Keratinocyte (primary cell): Measurements from ENCODE around the gene PPM1D. TPM values are rescaled to one million over a fixed set of nuclear protein-coding genes. Genes with fewer than 3 reads are reported as not detected.
"Not testable (repeated sequence)": the region's sequence is repeated elsewhere in the genome, so short reads cannot be mapped to it uniquely, and the experiment has no call there.

Source experiments
- DNase-seq: peaks from one replicate; pipeline ENCODE4 v3.0.0-alpha.2; 2011; ENCODE audit warnings: low read depth, missing footprints, low spot score
- FAIRE-seq: peaks from 2 replicates; lab custom pipeline; 2011; peaks lifted over from hg19 to GRCh38; lab: Jason Lieb, UNC
- H2AFZ ChIP-seq: 2 replicates; pipeline ENCODE4 v1.6.0; 2012; ENCODE audit warnings: low read length, control low read depth, inconsistent platforms; ENCODE audit not compliant: control insufficient read depth
- H3K27ac ChIP-seq: 2 replicates; pipeline ENCODE4 v1.5.1; 2011; ENCODE audit warnings: low read length; ENCODE audit not compliant: control insufficient read depth, insufficient read depth
- H3K27me3 ChIP-seq: 3 replicates; pipeline ENCODE4 v1.6.0; 2011; ENCODE audit warnings: low read length; ENCODE audit not compliant: control insufficient read depth, insufficient read depth; ENCODE audit errors: extremely low read depth
- H3K36me3 ChIP-seq, 2 experiments: 2 replicates in 1 of 2; 3 replicates in 1 of 2; pipeline ENCODE4 v1.5.1; 2011; ENCODE audit warnings: low read length in 2 of 2, mild to moderate bottlenecking in 1 of 2; ENCODE audit not compliant: control insufficient read depth in 2 of 2, insufficient read depth in 2 of 2; ENCODE audit errors: extremely low read depth in 1 of 2
- H3K4me1 ChIP-seq: 3 replicates; pipeline ENCODE4 v1.5.1; 2011; ENCODE audit warnings: low read length; ENCODE audit not compliant: control insufficient read depth, insufficient read depth; ENCODE audit errors: extremely low read depth
- H3K4me2 ChIP-seq: 3 replicates; pipeline ENCODE4 v1.6.0; 2011; ENCODE audit warnings: low read depth, low read length; ENCODE audit not compliant: control insufficient read depth, insufficient read depth; ENCODE audit errors: extremely low read depth
- H3K4me3 ChIP-seq, 3 experiments: fragments of 200-600 bp in 1 of 3; sonication (generic) in 1 of 3; 2 replicates in 2 of 3; 3 replicates in 1 of 3; pipeline ENCODE4 v1.5.1; 2011 to 2016; ENCODE audit warnings: low read length in 3 of 3, mild to moderate bottlenecking in 3 of 3, control low read depth in 2 of 3, inconsistent platforms in 1 of 3, low read depth in 1 of 3, mixed read lengths in 1 of 3, mixed run types in 1 of 3, moderate library complexity in 1 of 3; ENCODE audit not compliant: control insufficient read depth in 2 of 3, insufficient read depth in 2 of 3; ENCODE audit errors: extremely low read depth in 1 of 3
- H3K79me2 ChIP-seq: 2 replicates; pipeline ENCODE4 v1.6.0; 2012; ENCODE audit warnings: low read length; ENCODE audit not compliant: control insufficient read depth, insufficient read depth
- H3K9ac ChIP-seq: 3 replicates; pipeline ENCODE4 v1.6.0; 2011; ENCODE audit warnings: low read length; ENCODE audit not compliant: control insufficient read depth, insufficient read depth; ENCODE audit errors: extremely low read depth
- H3K9me1 ChIP-seq: 3 replicates; pipeline ENCODE4 v1.6.0; 2011; ENCODE audit warnings: low read length; ENCODE audit not compliant: control insufficient read depth, insufficient read depth; ENCODE audit errors: extremely low read depth
- H3K9me3 ChIP-seq: 2 replicates; pipeline ENCODE4 v1.5.1; 2012; ENCODE audit warnings: low read depth, low read length; ENCODE audit not compliant: control insufficient read depth
- H4K20me1 ChIP-seq: 3 replicates; pipeline ENCODE4 v1.6.0; 2011; ENCODE audit warnings: low read length; ENCODE audit not compliant: control insufficient read depth, insufficient read depth; ENCODE audit errors: extremely low read depth
- CTCF ChIP-seq, 3 experiments: IDR thresholded peaks in 1 of 3; conservative IDR thresholded peaks in 1 of 3; optimal IDR thresholded peaks in 1 of 3; 2 replicates in 2 of 3; 3 replicates in 1 of 3; pipeline versions ENCODE3 to v1.5.1; 2011; ENCODE audit warnings: low read length in 3 of 3, mild to moderate bottlenecking in 3 of 3, moderate library complexity in 2 of 3, control low read depth in 1 of 3, inconsistent platforms in 1 of 3; ENCODE audit not compliant: insufficient read depth in 2 of 3; ENCODE audit errors: extremely low read depth in 1 of 3
- EZH2 ChIP-seq: IDR thresholded peaks from one replicate; pipeline ENCODE4 v1.6.1; 2012; ENCODE audit warnings: inconsistent platforms, mild to moderate bottlenecking, low read length, moderate library complexity
- dilution Hi-C: fragments of 300-500 bp; cut with MboI; formaldehyde crosslinking; loops from one replicate; pipeline ENCODE4 v1.7.0; 2020; ENCODE audit warnings: low sequenced_read_pairs; ENCODE audit not compliant: extremely low pct_ligation_motif_present
- polyA plus RNA-seq, 5 experiments: library from polyadenylated mRNA; depleted of rRNA in 3 of 5; stranded (reverse) in 3 of 5; stranded (forward) in 1 of 5; unstranded in 1 of 5; fragments of >200 nt; gene quantifications; 1 replicate in 1 of 5; 2 replicates in 3 of 5; 3 replicates in 1 of 5; pipeline versions ENCODE4 v1.2.1 to v1.2.3, GENCODE V29; 2011 to 2012; ENCODE audit warnings: missing spikeins in 2 of 5, low read depth in 1 of 5, low replicate concordance in 1 of 5

Gene PPM1D
- polyA plus RNA-seq, 1 donor (not counting 4 experiments of a cell fraction or from before 2014, with no cell fraction given), result 2.9 TPM

- DNase-seq, FAIRE-seq, H4K20me1 ChIP-seq: not testable (repeated sequence)
Observed at GRCh38 chr17:60614247-60614646, 14.3 kb downstream of the PPM1D start.

GRCh38 chr17:60615108-60615507, 15.1 kb downstream of the PPM1D start:
- H3K36me3 ChIP-seq, result no peaks in the 10 kb centered on the region
- H4K20me1 ChIP-seq, result no peaks in the 10 kb centered on the region
- no peaks in the 10 kb centered on the region for H3K27me3 ChIP-seq

More at GRCh38 chr17:60614247-60614646, 14.3 kb downstream of the PPM1D start:
- H3K4me1 ChIP-seq, H3K9me3 ChIP-seq, H3K27me3 ChIP-seq, H3K9ac ChIP-seq, H3K27ac ChIP-seq, dilution Hi-C loops, H3K9me1 ChIP-seq, H3K4me2 ChIP-seq, H3K4me3 ChIP-seq, H3K36me3 ChIP-seq, H2AFZ ChIP-seq: not testable (repeated sequence)
- H3K79me2 ChIP-seq, result peaks cover 46% of the 10 kb centered on the region

More at GRCh38 chr17:60615108-60615507, 15.1 kb downstream of the PPM1D start:
- Histone ChIP-seq H3K79me2 (peaks cover 47% of the 10 kb centered on the region), H3K9ac (no peak overlapping the region), H3K27ac (no peak overlapping the region), H3K4me2 (no peak overlapping the region), H2AFZ (no peak overlapping the region), H3K4me3 (no peak overlapping the region), H3K9me1 (no peaks in the 10 kb centered on the region), H3K4me1 (no peaks in the 10 kb centered on the region), H3K9me3 (no peaks in the 10 kb centered on the region)
- DNase-seq (no peak), FAIRE-seq (no peak)
- no peak for TF ChIP-seq CTCF (optimal IDR thresholded peaks at IDR 0.05 in 1 of 3, IDR thresholded peaks at IDR 0.05 in 1 of 3, conservative IDR thresholded peaks at IDR 0.05 in 1 of 3; ENCODE audit: extremely low read depth in 1 of 3, insufficient read depth in 2 of 3, low read length in 3 of 3)
- no peak for TF ChIP-seq EZH2
- dilution Hi-C loops, result no loop called here
